Anterior cingulate cortex (tissue), 58 donors: ENCODE results near the gene IGSF8.
"Not testable (repeated sequence)": the region's sequence is repeated elsewhere in the genome, so short reads cannot be mapped to it uniquely, and the experiment has no call there.

Source experiments
- DNase-seq, 58 donors: peaks; one replicate each; lab custom pipeline; 2025; lab: John Stamatoyannopoulos, UW

Gene IGSF8

GRCh38 chr1:160127865-160128523 is 29.6 kb upstream of the IGSF8 start:
- DNase-seq: peak in 9 of 58 donors; percentile 7 to 54 (median 18)

- no peak for DNase-seq
Measured at GRCh38 chr1:160127381-160127780, 29.0 kb upstream of the IGSF8 start.

- not testable (repeated sequence) for DNase-seq
Measured at GRCh38 chr1:160126342-160126741, 27.9 kb upstream of the IGSF8 start.

GRCh38 chr1:160125746-160126145 is 27.3 kb upstream of the IGSF8 start:
- DNase-seq: no peak

- DNase-seq: no peak
Measured at GRCh38 chr1:160124705-160125478, 26.5 kb upstream of the IGSF8 start.

- DNase-seq: no peak
Measured at GRCh38 chr1:160123726-160124125, 25.3 kb upstream of the IGSF8 start.

- no peak for DNase-seq
Measured at GRCh38 chr1:160122978-160123495, 24.6 kb upstream of the IGSF8 start.

- DNase-seq: no peak
Measured at GRCh38 chr1:160121388-160121787, 23.0 kb upstream of the IGSF8 start.

GRCh38 chr1:160120797-160121196 is 22.4 kb upstream of the IGSF8 start:
- DNase-seq: no peak

- DNase-seq: peak in 1 of 58 donors; percentile 23
Measured at GRCh38 chr1:160118928-160119327, 20.5 kb upstream of the IGSF8 start.

- DNase-seq: peak in 57 of 58 donors; percentile 25 to 97 (median 82)
Measured at GRCh38 chr1:160117709-160118183, 19.3 kb upstream of the IGSF8 start.

- no peak for DNase-seq
Measured at GRCh38 chr1:160117300-160117699, 18.9 kb upstream of the IGSF8 start.

- peak in 9 of 58 donors; percentile 19 to 44 (median 28) for DNase-seq
Measured at GRCh38 chr1:160116283-160117147, 18.1 kb upstream of the IGSF8 start.

- peak in 35 of 58 donors; percentile 15 to 81 (median 45) for DNase-seq
Measured at GRCh38 chr1:160115545-160116282, 17.3 kb upstream of the IGSF8 start, which contains the start of gene ATP1A2. Gene ATP1A2, plus strand, starts transcription at chr1:160115759. Its CDS starts 103 bp downstream, at chr1:160115862.

- DNase-seq: peak in 34 of 58 donors; percentile 11 to 82 (median 46)
Measured at GRCh38 chr1:160114085-160114484, 15.7 kb upstream of the IGSF8 start.

- DNase-seq: peak in 7 of 58 donors; percentile 13 to 42 (median 32)
Measured at GRCh38 chr1:160113407-160113806, 15.0 kb upstream of the IGSF8 start.

- DNase-seq: peak in 7 of 58 donors; percentile 9 to 40 (median 29)
Measured at GRCh38 chr1:160112357-160112756, 13.9 kb upstream of the IGSF8 start.

- not testable (repeated sequence) for DNase-seq
Measured at GRCh38 chr1:160111462-160111861, 13.0 kb upstream of the IGSF8 start.

GRCh38 chr1:160109686-160110085 is 11.3 kb upstream of the IGSF8 start:
- DNase-seq: no peak
